Tibial nerve (tissue), 4 donors: ENCODE measurements around the gene BICRAL. TPM values are rescaled to one million over a fixed set of nuclear protein-coding genes. Genes with fewer than 3 reads are reported as not detected.
A peak's percentile ranks its signal among the peaks of the same experiment; 100 is the strongest.
"Not testable (repeated sequence)": the region's sequence is repeated elsewhere in the genome, so short reads cannot be mapped to it uniquely, and the experiment has no call there.

Source experiments
- DNase-seq, 2 donors: peaks; one replicate each; pipeline ENCODE4 v3.0.0-alpha.2; 2019; ENCODE audit warnings: low spot score in 2 of 2
- H3K27ac ChIP-seq, 4 donors: fragments of 200-600 bp; sonication (generic) in 3 of 4; one replicate each; pipeline ENCODE4 v1.5.1; 2017 to 2019; ENCODE audit warnings: mild to moderate bottlenecking in 1 of 4
- H3K27me3 ChIP-seq, 2 donors: fragments of 200-600 bp; sonication (generic) in 1 of 2; one replicate each; pipeline versions ENCODE4 v1.5.1 to v1.6.0; 2017 to 2019
- H3K36me3 ChIP-seq, 3 donors: fragments of 200-600 bp; sonication (generic); one replicate each; pipeline ENCODE4 v1.5.1; 2018 to 2019
- H3K4me1 ChIP-seq, 4 donors: fragments of 200-600 bp; sonication (generic) in 3 of 4; one replicate each; pipeline ENCODE4 v1.5.1; 2017 to 2019
- H3K4me3 ChIP-seq, 4 donors: fragments of 200-600 bp; sonication (generic) in 3 of 4; one replicate each; pipeline ENCODE4 v1.5.1; 2017 to 2019; ENCODE audit warnings: mild to moderate bottlenecking in 1 of 4, moderate library complexity in 1 of 4
- H3K9me3 ChIP-seq, 4 donors: fragments of 200-600 bp; sonication (generic) in 3 of 4; one replicate each; pipeline ENCODE4 v1.5.1; 2017 to 2019
- EP300 ChIP-seq, 2 donors: sonication (generic); formaldehyde crosslinking; IDR thresholded peaks; one replicate each; pipeline ENCODE4 v1.6.1; 2017; ENCODE audit warnings: antibody characterized with exemption in 2 of 2, mild to moderate bottlenecking in 1 of 2
- POLR2A ChIP-seq, 2 donors: fragments of 450-650 bp; IDR thresholded peaks; one replicate each; pipeline ENCODE4 v1.6.1; 2017; ENCODE audit warnings: antibody characterized with exemption in 2 of 2, mild to moderate bottlenecking in 2 of 2, moderate library complexity in 2 of 2
- WGBS, 2 donors: methylation state at CpG; one replicate each; pipeline ENCODE4 v1.1.5; 2018; 5-methylcytosine and 5-hydroxymethylcytosine counted together
- total RNA-seq, 4 donors: library from RNA; depleted of rRNA; stranded (reverse); fragments of >200 nt; gene quantifications; one replicate each; pipeline ENCODE4 v1.1.0, GENCODE V29; 2016
- TF ChIP-seq, protein P1 (sequence below), 5 experiments: fragments of 200-600 bp in 3 of 5; fragments of 450-650 bp in 2 of 5; sonication (generic) in 3 of 5; IDR thresholded peaks; one replicate each; pipeline ENCODE4 v1.5.1; 2016 to 2019; ENCODE audit warnings: antibody characterized with exemption in 5 of 5, mild to moderate bottlenecking in 3 of 5, moderate library complexity in 2 of 5

Gene BICRAL
- total RNA-seq, 4 donors from 2014 or later: 17.1 to 25.1 (median 23.2) TPM

DNA sequence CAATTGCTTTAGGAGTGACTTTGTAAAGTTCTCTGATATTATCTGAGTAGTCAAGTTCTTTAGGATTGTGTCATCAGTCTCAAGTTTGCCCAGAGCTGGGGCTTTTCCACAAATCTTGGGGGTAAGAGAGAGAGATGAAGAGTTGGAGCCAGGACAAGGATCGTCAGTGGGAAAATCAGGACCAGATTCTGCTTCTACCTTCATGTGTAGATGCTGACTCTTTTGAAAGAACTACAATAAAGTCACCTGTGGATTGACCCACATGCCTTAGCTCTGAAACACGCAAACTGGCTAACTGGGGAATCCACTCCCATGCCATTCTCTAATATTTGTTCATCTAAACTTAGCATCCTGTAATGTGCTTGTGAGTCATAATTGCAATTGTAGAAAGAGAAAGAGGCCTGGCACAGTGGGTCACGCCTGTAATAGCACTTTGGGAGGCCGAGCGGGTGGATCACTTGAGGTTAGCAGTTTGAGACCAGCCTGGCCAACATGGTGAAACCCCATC, 15.6 kb upstream of the BICRAL start:
- Histone ChIP-seq H3K4me1 (peaks cover 0 to 34% (median 4%) of the 10 kb centered on the region in 4 donors), H3K27ac (no peak overlapping the region), H3K27me3 (no peaks in the 10 kb centered on the region), H3K36me3 (peaks cover 0 to 7% (median 0%) of the 10 kb centered on the region in 3 donors), H3K4me3 (no peak overlapping the region), H3K9me3 (no peaks in the 10 kb centered on the region)
- 94 to 95% methylated on average over 5 of the region's 5 CpGs for WGBS, 2 donors
- no peak for DNase-seq
- TF ChIP-seq EP300 (IDR thresholded peaks at IDR 0.05) (no peak), POLR2A (IDR thresholded peaks at IDR 0.05) (no peak)
- TF ChIP-seq, protein P1, sequence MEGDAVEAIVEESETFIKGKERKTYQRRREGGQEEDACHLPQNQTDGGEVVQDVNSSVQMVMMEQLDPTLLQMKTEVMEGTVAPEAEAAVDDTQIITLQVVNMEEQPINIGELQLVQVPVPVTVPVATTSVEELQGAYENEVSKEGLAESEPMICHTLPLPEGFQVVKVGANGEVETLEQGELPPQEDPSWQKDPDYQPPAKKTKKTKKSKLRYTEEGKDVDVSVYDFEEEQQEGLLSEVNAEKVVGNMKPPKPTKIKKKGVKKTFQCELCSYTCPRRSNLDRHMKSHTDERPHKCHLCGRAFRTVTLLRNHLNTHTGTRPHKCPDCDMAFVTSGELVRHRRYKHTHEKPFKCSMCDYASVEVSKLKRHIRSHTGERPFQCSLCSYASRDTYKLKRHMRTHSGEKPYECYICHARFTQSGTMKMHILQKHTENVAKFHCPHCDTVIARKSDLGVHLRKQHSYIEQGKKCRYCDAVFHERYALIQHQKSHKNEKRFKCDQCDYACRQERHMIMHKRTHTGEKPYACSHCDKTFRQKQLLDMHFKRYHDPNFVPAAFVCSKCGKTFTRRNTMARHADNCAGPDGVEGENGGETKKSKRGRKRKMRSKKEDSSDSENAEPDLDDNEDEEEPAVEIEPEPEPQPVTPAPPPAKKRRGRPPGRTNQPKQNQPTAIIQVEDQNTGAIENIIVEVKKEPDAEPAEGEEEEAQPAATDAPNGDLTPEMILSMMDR (IDR thresholded peaks at IDR 0.05): no peak

DNA sequence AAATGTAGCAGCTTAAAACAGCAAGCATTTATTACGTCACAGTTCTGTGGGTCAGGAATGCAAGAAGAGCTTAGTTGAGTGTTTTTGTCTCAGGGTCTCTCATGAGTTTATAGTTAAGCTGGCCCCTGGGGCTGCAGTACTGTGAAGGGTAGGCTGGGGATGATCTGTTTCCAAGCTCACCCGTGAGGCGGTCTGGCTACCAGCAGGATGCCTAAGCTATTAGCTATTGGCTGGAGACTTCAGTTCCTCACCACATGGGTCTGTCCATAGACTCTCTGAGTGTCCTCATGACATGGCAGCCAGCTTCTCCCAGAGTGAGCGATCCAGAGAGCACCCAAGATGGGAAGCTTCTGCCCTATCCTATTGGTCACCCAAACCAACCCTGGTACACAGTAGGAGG, 12.8 kb upstream of the BICRAL start:
- H3K27ac ChIP-seq: no peak overlapping the region
- no peak for DNase-seq
- peaks cover 0 to 7% (median 0%) of the 10 kb centered on the region in 3 donors for H3K36me3 ChIP-seq
- peaks cover 0 to 45% (median 10%) of the 10 kb centered on the region in 4 donors for H3K4me1 ChIP-seq
- H3K4me3 ChIP-seq: no peak overlapping the region
- no peaks in the 10 kb centered on the region for H3K27me3 ChIP-seq
- H3K9me3 ChIP-seq: no peaks in the 10 kb centered on the region
- WGBS, 2 donors: 86 to 92% methylated on average over 4 of the region's 4 CpGs
- TF ChIP-seq, protein P1 (IDR thresholded peaks at IDR 0.05): no peak
- no peak for TF ChIP-seq EP300 (IDR thresholded peaks at IDR 0.05)
- TF ChIP-seq POLR2A (IDR thresholded peaks at IDR 0.05): no peak

DNA sequence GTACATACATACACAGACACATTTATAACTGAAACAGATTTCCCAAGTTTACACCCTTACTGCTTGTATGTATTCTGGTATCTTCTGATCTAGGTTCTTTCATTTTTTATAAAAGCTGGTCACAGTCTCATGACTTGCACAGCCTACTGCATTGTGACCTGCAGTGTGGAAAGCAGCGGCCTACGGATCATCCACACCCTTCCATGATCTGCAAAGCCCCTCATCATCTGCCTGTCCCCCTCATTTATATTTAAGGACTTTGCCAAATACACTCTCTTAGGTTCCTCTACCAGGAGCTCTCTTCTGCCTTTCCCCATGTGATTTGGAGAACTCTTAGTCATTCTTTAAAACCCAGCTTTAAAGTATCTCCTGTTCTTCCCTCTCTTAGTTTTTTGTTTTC, 12.0 kb upstream of the BICRAL start:
- WGBS, 2 donors: 94 to 98% methylated on average over 2 of the region's 2 CpGs
- peaks cover 0 to 7% (median 0%) of the 10 kb centered on the region in 3 donors for H3K36me3 ChIP-seq
- H3K4me1 ChIP-seq: peaks cover 0 to 46% (median 10%) of the 10 kb centered on the region in 4 donors
- no peaks in the 10 kb centered on the region for H3K9me3 ChIP-seq
- DNase-seq: no peak
- no peak overlapping the region for H3K27ac ChIP-seq
- TF ChIP-seq EP300 (IDR thresholded peaks at IDR 0.05): no peak
- TF ChIP-seq POLR2A (IDR thresholded peaks at IDR 0.05): no peak
- TF ChIP-seq, protein P1 (IDR thresholded peaks at IDR 0.05): no peak
- H3K27me3 ChIP-seq: no peaks in the 10 kb centered on the region
- H3K4me3 ChIP-seq: no peak overlapping the region

DNA sequence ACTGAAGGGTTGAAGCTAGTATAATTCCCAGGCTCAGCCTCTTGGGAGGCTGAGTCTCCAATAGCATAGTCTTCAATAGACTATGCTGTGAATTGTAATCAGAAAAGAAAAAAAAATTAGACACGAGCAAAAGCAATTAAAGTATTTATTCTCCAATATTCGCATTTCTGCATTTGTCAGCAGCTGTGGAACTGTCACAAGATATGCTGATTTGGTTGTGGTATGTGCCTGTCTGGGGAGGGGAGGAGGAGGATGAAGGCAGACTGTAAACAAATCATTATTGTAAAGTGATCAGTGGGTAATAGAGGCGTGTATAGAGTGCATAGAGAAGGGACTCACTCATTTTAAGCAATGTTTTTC, 10.1 kb upstream of the BICRAL start:
- Histone ChIP-seq H3K36me3 (no peaks in the 10 kb centered on the region), H3K4me3 (peak overlapping the region in 2 of 4 donors; percentile 36 to 41), H3K27ac (peak overlapping the region in 2 of 4 donors; percentile 56 to 81), H3K9me3 (no peaks in the 10 kb centered on the region), H3K4me1 (peaks cover 0 to 44% (median 10%) of the 10 kb centered on the region in 4 donors), H3K27me3 (no peaks in the 10 kb centered on the region)
- WGBS, 2 donors: 25 to 33% methylated on average over 3 of the region's 3 CpGs
- no peak for DNase-seq
- TF ChIP-seq POLR2A (IDR thresholded peaks at IDR 0.05): no peak
- TF ChIP-seq, protein P1 (IDR thresholded peaks at IDR 0.05): no peak
- TF ChIP-seq EP300 (IDR thresholded peaks at IDR 0.05): no peak

DNA sequence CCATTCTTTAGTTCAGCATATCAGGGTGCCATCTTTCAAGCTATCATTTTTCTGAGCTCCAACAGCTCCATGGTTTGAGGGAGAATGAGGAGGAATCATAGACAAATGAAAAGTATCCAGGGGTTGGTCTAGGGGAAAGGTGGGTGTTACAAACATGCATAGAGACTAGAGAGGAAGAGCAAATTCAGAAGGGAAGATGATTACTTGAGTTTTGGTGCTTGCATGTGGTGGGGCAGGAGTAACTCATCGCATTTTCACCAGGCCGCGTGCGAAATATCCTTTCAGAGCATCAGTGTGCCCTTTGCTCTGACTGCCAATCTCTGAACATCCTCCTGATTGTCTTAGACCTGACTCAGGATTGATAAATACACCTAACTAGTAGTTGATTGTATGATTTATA, 7.7 kb upstream of the BICRAL start:
- DNase-seq: no peak
- H3K27me3 ChIP-seq: no peaks in the 10 kb centered on the region
- 94 to 98% methylated on average over 4 of the region's 4 CpGs for WGBS, 2 donors
- H3K9me3 ChIP-seq: no peaks in the 10 kb centered on the region
- H3K36me3 ChIP-seq: no peaks in the 10 kb centered on the region
- TF ChIP-seq, protein P1 (IDR thresholded peaks at IDR 0.05): no peak
- no peak for TF ChIP-seq EP300 (IDR thresholded peaks at IDR 0.05)
- no peak for TF ChIP-seq POLR2A (IDR thresholded peaks at IDR 0.05)
- peaks cover 0 to 43% (median 14%) of the 10 kb centered on the region in 4 donors for H3K4me1 ChIP-seq
- no peak overlapping the region for H3K4me3 ChIP-seq
- H3K27ac ChIP-seq: peak overlapping the region in 2 of 4 donors; percentile 9 to 63

DNA sequence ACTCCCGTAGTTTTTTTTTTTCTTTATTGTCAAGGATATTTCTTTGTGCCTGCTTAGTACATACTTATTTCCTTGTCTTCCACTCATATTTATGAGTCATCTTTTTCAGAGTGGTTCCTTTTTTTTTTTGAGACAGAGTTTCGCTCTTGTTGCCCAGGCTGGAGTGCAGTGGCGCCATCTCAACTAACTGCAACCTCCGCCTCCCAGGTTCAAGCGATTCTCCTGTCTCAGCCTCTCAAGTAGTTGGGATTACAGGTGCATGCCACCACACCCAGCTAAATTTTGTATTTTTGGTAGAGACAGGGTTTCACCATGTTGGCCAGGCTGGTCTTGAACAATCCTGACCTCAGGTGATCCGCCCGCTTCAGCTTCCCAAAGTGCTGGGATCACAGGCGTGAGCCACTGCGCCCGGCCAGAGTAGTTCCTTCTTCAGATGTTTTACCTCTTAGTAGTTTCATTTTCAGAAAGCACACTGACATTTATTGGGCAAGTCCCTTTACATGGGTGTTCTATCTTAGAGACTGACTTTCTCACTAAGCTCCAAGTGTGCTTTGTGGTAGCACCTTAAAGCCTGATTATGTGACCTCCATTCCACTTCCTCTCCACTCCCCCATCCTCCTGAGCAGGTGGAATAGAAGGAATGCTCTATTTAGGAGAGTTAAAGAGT, 6.9 kb upstream of the BICRAL start:
- DNase-seq, H3K36me3 ChIP-seq, H3K9me3 ChIP-seq, H3K27me3 ChIP-seq: not testable (repeated sequence)
- Histone ChIP-seq H3K27ac (peak overlapping the region in 3 of 4 donors; percentile 9 to 63 (median 42)), H3K4me1 (peaks cover 0 to 49% (median 14%) of the 10 kb centered on the region in 4 donors), H3K4me3 (peak overlapping the region in 2 of 4 donors; percentile 21)
- WGBS, 2 donors: 76 to 85% methylated on average over 10 of the region's 10 CpGs
